ENCODE measurements around the gene MYCBP2.
"Not testable (repeated sequence)": the region's sequence is repeated elsewhere in the genome, so short reads cannot be mapped to it uniquely, and the experiment has no call there.

MYCBP2 gene, protein sequence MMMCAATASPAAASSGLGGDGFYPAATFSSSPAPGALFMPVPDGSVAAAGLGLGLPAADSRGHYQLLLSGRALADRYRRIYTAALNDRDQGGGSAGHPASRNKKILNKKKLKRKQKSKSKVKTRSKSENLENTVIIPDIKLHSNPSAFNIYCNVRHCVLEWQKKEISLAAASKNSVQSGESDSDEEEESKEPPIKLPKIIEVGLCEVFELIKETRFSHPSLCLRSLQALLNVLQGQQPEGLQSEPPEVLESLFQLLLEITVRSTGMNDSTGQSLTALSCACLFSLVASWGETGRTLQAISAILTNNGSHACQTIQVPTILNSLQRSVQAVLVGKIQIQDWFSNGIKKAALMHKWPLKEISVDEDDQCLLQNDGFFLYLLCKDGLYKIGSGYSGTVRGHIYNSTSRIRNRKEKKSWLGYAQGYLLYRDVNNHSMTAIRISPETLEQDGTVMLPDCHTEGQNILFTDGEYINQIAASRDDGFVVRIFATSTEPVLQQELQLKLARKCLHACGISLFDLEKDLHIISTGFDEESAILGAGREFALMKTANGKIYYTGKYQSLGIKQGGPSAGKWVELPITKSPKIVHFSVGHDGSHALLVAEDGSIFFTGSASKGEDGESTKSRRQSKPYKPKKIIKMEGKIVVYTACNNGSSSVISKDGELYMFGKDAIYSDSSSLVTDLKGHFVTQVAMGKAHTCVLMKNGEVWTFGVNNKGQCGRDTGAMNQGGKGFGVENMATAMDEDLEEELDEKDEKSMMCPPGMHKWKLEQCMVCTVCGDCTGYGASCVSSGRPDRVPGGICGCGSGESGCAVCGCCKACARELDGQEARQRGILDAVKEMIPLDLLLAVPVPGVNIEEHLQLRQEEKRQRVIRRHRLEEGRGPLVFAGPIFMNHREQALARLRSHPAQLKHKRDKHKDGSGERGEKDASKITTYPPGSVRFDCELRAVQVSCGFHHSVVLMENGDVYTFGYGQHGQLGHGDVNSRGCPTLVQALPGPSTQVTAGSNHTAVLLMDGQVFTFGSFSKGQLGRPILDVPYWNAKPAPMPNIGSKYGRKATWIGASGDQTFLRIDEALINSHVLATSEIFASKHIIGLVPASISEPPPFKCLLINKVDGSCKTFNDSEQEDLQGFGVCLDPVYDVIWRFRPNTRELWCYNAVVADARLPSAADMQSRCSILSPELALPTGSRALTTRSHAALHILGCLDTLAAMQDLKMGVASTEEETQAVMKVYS (N-terminal part only)

DNA sequence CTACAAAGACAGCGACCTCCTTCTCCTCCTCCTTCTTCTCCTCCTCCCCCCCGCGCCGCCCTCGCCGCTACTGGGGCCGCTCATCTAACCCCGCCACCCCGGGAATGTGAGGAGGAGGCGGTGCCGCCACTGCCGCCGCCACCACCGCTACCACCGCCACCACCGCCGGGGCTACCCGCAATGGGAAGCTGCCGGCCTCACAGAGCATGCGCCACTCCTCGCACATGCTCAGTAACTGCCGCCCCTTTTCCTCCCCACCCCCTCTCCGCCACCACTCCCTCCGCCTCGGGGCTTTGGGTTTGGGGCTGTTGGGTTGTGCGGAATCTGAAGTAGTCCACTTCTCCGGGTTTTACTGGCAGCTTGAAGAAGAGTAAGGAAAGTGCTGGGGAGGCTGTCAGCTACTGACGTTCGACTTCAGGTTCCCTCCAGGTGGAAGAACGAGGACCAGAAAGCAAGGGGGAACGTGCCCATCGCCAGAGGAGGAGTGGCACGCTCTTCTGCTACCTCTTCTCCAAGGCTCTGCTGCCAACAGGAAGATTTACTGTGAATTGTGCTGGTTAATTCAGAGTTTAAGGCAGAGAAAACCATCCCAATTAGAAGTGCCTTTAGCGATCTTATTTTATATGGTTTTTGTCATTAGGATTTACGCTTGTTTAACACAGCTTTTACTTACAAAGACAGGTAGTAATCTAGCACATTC is at the start of gene MYCBP2:
TSS of gene MYCBP2 (minus strand) at position 190 of the 700 bp plus-strand sequence. CDS start 319 bp downstream, outside the sequence.
- DNase-seq = peak; percentile 99

DNA sequence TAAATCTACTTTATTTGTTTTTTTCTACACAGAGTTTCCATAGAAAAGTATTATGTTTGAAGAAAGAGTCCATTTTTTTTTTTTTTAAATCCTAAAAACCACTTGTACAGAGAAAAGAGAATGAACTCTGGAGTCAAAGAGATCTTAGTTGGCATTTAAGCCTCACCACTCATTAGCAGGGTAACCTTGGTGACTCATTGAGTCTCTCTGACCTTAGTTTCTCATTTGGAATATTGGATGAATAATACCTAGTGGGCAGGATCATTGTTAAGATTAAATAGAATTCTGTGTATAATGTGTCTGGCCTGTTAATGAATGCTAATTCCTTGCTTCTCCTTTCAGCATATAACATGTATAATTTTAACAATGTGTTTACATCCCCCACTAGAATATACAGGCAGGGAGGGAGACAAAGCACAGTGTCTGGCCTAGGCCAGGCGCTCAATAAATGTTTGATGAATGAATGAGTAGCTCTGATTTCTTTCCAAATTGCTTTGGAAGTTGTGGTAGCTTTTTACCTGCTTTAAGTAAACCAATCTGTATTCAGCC is 48.7 kb upstream of the MYCBP2 start:
- DNase-seq = no peak

DNA sequence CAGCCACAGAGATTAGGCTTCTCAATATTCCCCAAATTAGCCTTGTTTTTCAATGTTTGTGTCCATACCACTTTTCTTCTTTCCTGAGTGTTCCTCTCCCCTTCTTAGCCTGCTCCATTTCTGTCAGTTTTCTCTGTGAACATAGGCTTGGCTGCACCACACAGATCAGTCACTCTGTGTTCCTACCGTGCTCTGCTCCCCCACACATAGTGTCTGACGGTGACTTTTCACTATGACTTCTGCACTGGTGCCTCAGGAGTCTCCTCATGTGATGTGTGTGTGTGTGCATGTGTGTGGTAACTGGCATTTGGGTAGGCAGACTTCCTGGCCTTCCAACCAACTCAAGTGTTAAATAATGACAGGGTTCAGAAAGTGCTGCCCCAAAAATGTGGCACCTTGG is 47.9 kb upstream of the MYCBP2 start:
- DNase-seq = peak; percentile 26

DNA sequence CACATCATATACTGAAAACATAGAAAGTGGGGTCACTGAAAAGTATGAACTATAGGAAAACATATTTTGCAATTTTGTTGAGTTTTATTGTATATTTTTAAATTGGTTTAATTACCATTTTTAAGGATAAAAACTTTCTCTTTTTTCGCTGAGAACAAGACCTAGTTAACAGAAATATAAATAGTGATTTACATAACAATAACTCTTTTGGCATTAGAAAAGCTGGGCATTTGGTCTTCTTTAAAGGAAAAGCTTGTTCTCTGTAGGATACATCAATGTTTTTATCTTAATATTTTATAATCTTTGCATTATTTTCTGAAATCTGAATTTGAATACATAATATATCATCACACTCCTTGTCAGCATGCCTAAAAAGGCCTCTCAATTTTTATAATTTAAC is 47.4 kb upstream of the MYCBP2 start:
- DNase-seq = no peak

DNA sequence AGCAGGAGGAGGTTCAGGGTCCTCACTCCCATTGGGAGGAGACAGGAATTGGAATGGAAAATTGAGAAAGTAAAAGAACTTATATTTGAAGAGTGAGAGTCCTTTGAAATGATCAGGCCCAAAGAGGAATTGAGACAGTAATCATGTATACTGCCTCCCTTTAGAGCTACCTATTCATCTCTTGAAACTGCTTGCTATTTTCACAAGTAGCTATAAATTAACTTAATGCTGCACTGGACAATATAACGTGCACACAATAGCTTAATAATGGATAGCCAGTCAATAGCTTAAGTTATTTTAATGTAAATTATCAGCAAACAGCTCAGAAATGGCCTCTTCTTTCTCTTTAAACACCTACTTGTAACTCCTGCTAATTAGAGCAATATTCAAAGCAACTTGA is 46.6 kb upstream of the MYCBP2 start:
- DNase-seq = no peak

DNA sequence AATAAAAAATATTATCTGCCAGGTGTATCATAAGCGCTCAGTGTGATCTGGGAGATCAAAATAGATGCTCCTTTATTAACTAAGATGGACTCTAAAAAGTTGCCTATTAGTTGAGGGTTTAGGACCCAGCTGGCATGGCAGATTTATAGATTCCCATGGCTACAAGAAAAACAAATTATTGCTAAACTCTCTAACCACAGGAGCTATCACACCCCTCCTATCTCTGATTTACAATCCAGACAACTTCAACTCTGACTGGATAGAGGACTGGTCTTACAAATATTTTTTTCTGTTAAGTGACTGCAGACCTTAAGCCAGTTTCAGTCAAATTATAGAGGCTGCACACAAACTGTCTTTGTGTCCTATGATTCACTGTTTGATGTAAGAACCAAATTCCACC is 45.4 kb upstream of the MYCBP2 start:
- DNase-seq = no peak

DNA sequence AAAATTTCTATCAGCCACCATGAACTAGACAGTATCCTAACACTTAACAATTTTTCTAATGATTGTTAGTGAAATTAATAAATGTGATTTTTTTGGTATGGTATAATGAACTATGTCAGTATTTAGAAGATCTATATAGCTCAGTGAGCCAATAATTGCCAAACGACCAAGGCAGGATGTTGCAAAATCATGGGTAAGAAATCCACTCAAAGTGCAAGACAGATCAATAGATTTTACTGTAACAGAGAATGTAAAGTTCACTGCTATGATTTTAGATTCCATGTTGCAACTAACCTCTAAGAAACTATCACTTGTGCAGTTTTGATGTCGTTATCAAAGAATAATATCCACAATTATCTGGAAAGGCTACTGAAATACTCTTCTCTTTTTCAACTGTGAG is 44.0 kb upstream of the MYCBP2 start:
- no peak for DNase-seq

DNA sequence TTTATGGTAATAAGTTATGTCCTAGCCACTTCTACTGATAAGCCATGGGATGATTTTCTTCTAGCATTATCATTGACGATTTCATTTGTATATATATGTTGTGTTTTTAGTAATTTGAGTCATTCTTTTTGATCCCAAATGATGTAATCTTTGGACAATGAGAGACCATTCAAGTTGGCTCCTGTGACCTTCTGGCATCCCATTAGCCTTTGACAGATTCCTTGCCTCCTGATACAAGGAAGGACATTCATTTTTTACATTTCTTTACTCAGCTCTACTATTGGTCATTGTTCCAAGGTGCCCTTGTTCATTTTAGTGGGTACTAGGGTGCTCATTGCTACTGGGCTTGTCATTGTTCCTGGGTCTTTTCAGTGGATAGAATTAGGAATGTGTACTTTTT is 35.3 kb upstream of the MYCBP2 start:
- no peak for DNase-seq

DNA sequence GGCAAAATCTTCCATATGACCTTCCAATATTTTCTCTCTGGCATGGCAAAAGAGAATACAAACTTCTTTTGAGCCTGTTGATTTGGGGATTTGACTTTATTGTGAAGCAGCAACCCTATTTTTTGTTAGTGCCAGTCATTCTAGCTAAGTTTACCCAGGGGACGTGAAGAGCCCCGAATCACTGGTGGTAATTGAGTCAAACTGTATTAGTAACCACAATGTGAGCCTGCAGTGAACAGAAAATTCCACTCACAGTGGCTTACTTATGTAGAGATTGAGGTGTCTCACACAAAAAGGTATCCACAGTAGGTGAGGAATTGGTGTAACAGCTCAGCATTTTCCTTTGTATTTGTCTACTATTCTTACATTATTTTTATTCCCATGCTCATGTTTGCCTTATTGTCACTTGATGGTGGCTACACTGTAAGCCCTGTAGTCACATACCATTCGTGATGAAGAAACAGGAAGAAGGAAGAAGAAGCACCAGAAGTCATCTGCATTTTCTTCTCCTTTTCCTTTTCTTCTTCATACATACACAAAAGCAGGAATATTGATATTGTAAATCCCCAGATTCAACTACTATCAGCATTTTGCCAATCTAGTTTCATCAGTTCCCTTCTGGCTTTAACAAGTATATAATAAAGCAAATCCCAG is 33.3 kb upstream of the MYCBP2 start:
- DNase-seq = no peak

DNA sequence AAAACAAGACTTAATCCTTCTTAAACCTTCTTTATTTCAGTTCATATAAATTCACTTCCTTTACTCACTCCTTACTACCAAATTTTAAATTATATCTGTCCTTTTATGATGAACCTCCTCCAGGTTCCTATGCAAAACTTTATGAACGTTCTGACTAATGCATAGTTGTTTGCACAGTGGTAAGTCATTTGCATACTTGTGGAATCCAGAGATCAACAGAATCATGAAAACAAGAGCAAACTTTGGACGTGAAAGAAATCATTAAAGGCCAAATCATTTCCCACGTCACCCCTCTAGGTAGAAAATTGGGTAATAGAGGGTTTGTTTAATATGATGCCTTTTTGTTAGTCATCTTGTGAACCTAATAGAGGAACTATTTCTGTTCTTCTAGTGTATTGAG is 32.3 kb upstream of the MYCBP2 start:
- DNase-seq = no peak

DNA sequence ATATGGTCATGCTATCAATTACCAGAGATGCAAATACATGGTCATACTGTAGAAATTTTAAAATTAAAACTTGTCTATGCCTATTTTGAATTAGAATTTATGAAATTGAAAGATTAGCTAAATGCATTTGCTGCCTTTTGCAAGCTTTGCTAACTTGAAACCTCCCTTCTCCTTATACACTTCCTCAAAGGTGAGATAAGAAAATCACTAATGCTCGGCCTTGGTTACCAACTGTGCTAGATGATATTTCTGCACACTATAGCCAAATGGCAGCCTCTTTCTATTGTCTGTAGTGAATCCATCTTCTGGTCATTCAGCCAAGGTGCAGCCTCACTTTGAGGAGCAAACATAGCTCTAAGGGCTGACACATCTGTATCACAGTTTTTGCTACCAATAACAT is 31.1 kb upstream of the MYCBP2 start:
- no peak for DNase-seq

DNA sequence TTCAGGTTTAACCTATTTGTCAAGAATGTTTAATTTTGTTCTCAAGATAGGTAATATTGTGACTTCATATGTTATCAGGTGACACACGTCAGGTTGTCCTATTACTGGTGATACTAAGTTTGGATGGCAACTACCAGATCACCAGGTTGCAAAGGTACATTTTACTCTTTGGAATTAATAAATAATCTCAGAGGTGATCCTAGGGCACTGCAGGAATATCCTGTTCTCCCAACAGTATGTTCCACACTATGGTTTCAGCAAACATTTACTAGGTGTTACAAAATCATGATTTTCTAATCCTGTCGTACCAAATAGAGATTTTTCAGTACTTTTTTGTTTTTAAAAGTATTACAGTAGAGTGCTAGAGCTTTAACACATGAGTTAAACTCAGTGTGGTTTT is 29.3 kb upstream of the MYCBP2 start:
- DNase-seq = no peak

DNA sequence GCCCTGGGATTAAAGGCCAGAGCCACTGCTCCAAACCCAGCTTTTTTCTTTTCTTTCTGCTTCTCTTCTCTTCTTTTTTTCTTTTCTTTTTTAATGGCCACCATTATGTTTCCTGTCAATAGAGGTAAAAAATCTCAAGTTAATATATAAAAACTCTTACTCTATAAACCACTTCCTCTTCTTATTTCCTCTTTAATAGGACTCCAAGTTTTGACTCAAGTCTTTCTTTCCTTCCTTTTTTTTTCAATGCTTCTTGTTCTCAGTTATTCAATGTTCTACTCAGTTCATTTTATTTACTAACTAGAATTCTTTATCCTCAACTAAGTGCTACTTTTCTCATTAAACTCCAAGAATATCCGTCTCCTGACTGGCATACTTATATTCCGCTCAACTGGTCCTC is 27.1 kb upstream of the MYCBP2 start:
- DNase-seq = no peak

DNA sequence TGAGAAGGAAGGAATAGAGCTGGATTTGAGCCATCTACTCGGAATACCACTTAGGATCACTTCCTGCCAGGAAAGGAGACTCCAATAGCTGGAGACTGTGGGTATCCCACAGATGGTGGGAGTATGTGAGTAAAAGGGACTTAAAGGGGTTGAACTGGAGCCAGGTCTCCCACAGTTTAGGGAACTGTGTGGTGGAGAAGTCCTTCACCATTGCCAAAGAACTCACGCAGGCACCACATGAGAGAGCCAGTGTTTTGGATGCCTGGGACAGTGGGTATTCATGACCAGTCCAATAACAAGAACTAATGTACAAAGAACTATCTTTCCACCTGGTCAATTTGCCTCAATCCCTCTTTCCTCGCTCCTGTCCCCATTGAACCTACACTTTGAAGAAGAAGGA is 24.4 kb upstream of the MYCBP2 start:
- DNase-seq = no peak

DNA sequence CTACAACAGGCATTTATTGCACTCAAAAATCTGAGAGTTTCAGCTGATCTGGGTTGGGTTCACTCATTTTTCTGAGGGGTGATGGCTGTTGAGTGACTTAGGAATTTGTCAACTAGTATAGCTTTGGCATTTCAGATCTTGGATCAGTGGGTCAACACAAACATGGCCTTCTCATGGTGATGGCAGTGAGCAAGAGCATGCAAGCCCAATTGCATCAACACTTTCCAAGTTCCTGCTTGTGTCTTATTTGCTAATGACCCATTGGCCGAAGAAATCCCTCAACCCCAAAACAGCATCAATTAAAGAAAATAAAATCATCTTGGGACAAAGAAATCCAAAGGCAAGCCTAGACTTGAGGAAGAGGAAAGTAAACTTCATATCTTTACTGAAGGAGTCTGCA is 23.9 kb upstream of the MYCBP2 start:
- no peak for DNase-seq

DNA sequence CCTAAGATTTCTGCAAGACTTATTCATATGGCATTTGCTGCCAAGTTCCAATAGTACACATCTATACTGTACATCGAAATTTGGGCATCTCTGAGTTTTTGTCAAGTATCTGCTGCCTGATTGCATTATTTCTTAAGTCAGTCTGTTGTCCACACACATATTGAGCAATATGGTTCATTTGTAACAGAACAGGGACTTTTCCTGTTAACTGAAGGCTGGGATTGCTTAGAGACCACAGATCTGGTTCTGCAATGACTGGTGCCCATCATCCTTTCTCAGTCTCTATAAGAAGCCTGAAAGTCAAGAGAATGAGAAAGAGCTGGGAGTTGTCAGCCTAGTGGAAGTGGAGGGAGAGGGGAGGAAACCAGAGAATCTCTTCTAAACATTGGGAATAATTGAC is 22.5 kb upstream of the MYCBP2 start:
- DNase-seq = no peak

DNA sequence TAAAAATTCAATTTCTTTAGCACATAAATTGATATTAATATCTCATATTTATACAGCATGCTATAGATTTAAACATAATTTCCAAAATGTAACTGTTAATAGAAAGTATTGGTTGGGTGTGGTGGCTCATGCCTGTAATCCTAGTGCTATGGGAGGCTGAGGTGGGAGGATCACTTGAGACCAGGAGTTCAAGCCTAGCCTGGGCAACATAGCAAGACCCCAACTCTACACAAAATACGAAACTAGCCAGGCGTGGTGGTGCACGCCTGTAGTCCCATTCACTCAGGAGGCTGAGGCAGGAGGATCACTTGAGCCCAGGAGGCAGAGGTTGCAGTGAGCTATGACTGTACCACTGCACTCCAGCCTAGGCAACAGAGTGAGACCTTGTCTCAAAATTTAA is 20.5 kb upstream of the MYCBP2 start:
- DNase-seq = not testable (repeated sequence)

DNA sequence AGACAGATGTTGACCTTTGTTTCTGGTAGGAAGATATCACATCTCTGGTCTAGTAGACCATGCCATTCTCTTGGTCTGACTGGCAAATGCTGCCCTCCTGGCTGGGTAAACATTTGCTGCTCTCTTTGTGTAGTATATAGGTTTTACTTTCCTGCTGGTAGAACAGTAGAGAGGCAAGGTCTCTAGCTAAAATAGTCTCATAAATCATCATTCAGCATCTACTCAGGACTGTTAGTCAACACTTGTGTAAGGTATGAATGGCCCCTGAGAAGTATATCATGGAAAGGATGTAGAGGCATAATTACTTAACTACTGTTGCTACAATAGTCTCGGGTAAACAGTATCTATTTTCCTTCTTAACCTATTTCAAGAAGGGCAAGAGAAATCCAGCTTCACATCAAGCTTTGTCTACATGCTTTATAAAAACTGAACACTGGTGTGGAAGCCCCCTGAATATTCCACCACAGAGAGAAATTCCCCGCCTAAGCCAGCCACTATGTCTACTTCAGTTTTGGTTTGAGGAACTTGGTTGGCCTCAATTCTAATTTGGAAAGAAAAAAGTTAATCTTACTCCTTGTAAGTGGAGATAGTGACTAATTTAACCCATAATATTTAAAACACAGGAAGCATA is 18.4 kb upstream of the MYCBP2 start:
- peak; percentile 17 for DNase-seq

DNA sequence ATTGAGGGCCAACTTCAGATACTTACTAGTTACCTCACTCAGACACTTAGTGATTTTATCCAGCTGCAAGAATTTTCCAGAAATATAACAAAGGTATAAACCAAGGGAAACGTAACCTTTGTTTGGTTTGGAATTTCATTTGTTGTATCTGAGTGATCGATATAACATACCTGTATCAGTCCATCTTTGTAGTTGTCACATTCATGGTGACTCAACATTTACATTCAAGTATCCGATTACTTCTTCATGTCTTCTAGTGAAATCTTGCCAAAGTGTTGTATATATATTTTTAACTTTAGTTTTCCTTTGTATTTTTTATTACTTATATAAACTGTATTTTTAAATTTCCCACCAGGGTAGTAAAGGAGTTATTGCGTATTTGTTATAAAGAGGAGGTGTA is 16.9 kb upstream of the MYCBP2 start:
- no peak for DNase-seq

DNA sequence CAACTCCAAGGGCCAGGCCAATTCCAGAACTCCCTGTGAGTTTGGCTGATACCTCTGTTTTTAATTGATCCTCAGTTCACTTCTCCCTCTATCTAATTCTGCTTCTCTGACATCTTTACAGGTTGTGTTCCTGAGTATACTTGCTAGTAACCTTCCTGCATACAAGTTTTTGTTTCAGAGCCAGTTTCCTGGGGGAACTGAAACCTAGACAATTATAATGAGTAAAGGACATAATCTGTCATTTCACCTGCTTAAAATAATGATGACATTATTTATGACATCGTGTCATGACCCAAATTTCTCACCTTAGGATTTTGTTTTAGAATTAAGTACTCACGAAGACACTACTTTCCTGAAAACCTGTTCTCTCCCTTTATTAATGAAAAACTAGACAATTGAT is 12.5 kb upstream of the MYCBP2 start:
- DNase-seq = no peak

DNA sequence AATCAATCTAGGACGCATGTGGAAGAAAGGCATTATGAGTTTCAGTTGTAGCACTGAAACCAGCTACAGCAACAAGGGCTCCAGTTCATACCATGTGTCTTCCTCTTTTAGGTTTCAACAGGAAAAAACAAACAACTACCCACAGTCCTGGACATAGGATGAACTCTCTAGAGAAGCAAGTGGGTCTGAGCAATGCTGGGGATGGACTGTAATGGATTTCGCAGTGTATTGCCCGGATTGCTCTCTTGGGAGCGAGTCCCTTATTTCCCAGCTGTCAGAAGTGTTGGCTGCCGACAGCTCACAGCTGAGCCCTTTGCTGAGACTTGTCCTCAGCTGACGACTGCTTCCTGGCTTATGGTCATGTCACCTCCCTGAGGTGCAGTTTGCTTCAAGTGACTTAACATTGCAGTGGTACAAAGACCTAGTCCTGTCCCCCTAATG is 12.1 kb upstream of the MYCBP2 start:
- DNase-seq = peak; percentile 48
